T-helper 1 cell treated with Interleukin-12 subunit alpha and Interleukin-12 subunit beta and Interleukin-4 antibody, amounts not matched to agents 30 ng/mL and 1 ng/mL, for 36 hours (primary cell): ENCODE data around the gene MFSD12. TPM values are rescaled to one million over a fixed set of nuclear protein-coding genes. Genes with fewer than 3 reads are reported as not detected.

ENCODE experiments used
- intact Hi-C: fragments of 100-400 bp; cut with micrococcal nuclease; formaldehyde crosslinking; loops from one replicate; pipeline ENCODE4 v1.15.1; 2024
- total RNA-seq: library from RNA; stranded (reverse); gene quantifications from 2 replicates; pipeline ENCODE4 v1.2.3, GENCODE V29; 2022

Gene MFSD12
- total RNA-seq, 1 donor from 2014 or later = 89.0 TPM

GRCh38 chr19:3563709-3564524 lies 6.5 kb upstream of the MFSD12 start:
- intact Hi-C loops = no loop called here

DNA sequence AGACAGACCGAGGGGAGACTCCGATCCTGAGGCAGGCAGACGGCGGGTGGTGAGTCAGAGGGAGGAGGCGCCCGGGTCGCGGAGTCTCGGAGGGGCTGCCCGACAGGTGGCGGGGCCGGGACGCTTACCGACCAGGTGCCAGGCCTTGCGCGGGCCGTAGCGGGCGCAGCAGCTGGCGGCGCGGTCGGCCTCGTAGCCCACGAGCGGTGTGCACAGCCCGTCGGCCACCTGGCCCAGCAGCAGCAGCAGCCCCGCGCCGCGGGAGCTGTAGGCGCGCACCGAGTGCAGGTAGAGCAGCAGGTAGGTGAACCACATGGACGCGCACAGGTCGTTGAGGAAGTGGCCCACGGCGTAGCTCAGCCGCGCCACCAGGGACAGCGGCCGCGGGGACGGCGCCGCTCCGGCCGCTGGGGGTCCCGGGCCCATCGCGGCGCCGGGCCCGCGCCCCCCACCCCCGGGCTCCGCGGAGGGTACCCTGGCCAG lies 367 bp downstream of the MFSD12 start:
- intact Hi-C loops = loop anchor here (1.0 to 5.0 kb wide), 5 partner anchors 15 to 690 kb away; partner anchors contain the start of genes EEF2, FZR1, HMG20B and YJU2

DNA sequence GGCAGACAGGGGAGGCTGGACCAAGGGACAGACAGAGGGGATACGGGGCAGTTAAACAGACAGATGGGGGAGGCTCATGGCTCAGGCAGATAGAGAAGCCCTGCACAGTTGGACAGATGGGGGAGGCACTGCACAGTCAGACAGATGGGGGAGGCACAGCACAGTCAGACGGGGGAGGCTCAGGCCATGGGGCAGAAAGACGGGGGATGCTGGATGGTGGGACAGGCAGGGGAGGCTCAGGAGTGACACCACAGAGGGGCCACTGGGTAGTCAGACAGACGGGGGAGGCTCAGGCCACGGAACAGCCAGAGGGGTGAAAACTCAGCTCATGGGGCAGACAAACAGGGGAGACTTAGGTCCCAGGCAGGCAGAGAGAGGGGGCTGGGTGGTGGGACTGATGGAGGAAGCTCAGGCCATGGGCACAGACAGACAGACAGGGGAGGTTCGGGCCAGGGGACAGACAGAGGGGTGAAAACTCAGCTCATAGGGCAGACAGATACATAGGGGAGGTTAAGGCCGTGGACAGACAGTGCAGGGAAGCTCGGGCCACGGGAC lies 886 bp downstream of the MFSD12 start:
- intact Hi-C loops = loop anchor here (5.0 kb wide), 2 partner anchors 431 to 691 kb away; partner anchors contain the start of genes EEF2 and YJU2

DNA sequence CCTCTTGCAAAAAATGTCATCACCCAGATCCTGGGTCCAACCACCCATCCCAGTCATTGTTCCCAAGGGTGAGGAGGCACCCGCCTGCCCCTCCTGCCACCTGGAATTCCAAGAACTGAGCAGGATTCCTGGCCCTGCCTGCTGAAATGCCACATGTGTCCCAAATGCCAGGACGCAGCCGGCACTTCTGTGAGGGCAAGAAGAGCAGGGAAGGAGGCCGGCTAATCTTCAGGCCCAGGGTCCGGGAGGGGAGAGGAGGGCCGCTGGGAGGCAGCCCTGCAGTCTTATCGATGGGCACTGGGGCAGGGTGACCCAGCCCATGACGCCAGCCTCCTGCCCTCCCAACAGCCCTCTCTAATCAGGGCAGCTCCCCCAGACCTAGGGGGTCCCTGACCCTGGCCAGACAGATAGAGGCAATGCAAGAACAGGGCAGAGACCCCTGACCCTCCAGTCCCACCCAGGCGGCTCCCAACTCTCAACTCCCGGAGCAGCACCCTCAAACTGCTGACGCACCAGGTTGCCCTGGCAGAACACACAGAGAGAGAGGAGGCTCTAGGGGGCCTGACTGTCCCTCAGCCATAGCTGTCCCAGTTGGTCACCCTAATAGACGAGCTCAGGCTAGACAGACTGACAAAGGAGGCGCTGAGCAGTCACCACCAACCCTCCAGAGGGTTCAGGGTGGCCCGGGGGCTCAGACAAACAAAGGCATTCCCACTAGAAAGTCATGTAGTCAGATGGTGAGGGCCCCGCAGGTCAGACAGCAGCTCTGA lies 1.5 kb downstream of the MFSD12 start:
- intact Hi-C loops = loop anchor here (2.0 to 5.0 kb wide), 3 partner anchors 77 to 691 kb away; partner anchors contain the start of genes EEF2 and YJU2

GRCh38 chr19:3554254-3555083 lies 2.9 kb downstream of the MFSD12 start:
- intact Hi-C loops = loop anchor here (2.0 to 5.0 kb wide), 3 partner anchors 76 to 693 kb away; partner anchors contain the start of genes EEF2 and YJU2

GRCh38 chr19:3551792-3552095 lies 5.6 kb downstream of the MFSD12 start:
- intact Hi-C loops = no loop called here

GRCh38 chr19:3550947-3551791 lies 6.2 kb downstream of the MFSD12 start:
- intact Hi-C loops = no loop called here

DNA sequence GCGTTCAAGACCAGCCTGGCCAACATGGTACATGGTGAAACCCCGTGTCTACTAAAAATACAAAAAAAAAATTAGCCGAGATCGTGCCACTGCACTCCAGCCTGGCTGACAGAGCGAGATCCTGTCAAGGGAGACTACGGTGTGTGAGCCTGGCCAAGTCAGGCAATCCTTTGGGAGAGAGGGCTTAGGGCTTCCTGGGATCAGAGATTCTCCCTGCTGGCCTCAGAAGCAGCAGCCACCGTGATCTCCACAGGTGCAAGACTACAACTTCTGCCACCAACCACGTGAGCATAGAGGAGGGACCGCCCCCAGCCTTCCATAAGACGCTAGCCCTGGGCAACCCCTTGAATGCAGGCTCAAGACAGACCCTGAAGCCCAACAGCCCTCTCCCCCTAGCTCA lies 7.6 kb downstream of the MFSD12 start:
- intact Hi-C loops = loop anchor here (5.0 kb wide), 2 partner anchors 32 to 157 kb away; partner anchors contain the start of gene TJP3

- intact Hi-C loops = loop anchor here (5.0 kb wide), 2 partner anchors 34 to 159 kb away; partner anchors contain the start of gene TJP3
Measured at GRCh38 chr19:3548606-3549005, 8.8 kb downstream of the MFSD12 start.

DNA sequence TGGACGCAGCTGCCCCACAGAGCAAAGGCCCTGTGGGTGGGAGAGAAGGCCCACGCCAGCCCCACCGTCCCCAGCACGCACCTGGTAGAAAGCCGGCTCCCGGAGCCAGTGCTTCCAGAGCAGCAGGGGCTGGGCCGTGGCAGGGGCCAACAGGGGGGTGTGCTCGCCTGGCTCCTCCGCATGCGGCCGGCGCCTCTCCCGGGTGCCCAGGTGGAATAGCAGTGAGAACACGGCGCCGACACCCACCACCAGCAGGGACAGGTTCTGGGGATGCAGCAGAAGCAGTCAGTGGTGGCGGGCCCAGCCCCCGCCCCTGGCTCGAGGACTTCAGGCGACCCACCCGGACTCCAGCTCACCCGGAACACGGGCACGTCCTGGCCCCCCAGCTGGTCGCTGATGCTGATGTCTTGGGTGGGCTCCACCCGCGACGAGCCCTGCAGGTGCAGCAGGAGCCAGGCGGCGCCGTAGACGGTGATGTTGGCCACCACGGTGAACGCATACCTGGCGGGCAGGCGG lies 9.6 kb downstream of the MFSD12 start:
- intact Hi-C loops = loop anchor here (5.0 kb wide), 2 partner anchors 34 to 159 kb away; partner anchors contain the start of gene TJP3

- intact Hi-C loops = loop anchor here (5.0 kb wide), 2 partner anchors 35 to 160 kb away; partner anchors contain the start of gene TJP3
Measured at GRCh38 chr19:3547301-3547731, 10.1 kb downstream of the MFSD12 start.

DNA sequence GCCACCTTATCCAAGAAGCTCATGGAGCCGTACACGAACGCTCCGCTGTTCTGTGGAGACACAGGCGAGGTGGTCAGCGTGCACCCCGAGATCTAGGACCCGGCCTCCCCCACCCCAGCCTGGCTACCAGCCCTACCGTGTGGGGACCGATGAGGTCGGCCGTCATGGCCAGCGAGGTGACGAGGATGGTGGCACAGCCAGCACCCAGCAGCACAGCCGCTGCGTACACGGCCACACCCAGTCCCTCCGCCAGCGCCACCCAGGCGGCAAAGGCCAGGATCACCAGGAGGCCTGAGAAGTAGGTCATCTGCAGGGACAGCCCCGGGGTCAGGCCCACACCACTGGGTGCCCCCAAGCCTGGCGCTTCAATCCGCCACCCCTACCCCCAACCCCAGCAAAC lies 11.3 kb downstream of the MFSD12 start:
- intact Hi-C loops = loop anchor here (5.0 kb wide), 2 partner anchors 36 to 161 kb away; partner anchors contain the start of gene TJP3

DNA sequence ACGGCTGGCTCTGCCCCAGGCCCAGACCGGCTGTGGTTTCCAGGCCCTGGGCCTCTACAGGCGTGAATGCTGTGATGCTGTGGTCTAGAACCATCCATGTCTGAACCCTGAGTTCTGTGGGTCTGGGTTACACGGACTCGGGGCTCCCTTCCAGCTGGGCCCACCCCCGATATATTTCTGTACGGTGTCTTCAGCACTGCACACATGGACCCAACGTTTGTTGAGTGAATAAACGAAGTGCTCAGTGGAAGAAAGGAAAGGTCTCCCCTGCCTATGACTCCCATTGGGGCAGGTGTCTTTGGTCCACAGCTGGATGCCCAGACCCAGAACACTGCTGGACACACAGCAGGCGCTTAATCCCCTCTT lies 11.7 kb downstream of the MFSD12 start:
- intact Hi-C loops = loop anchor here (2.0 to 5.0 kb wide), 3 partner anchors 37 to 162 kb away; partner anchors contain the start of gene TJP3

DNA sequence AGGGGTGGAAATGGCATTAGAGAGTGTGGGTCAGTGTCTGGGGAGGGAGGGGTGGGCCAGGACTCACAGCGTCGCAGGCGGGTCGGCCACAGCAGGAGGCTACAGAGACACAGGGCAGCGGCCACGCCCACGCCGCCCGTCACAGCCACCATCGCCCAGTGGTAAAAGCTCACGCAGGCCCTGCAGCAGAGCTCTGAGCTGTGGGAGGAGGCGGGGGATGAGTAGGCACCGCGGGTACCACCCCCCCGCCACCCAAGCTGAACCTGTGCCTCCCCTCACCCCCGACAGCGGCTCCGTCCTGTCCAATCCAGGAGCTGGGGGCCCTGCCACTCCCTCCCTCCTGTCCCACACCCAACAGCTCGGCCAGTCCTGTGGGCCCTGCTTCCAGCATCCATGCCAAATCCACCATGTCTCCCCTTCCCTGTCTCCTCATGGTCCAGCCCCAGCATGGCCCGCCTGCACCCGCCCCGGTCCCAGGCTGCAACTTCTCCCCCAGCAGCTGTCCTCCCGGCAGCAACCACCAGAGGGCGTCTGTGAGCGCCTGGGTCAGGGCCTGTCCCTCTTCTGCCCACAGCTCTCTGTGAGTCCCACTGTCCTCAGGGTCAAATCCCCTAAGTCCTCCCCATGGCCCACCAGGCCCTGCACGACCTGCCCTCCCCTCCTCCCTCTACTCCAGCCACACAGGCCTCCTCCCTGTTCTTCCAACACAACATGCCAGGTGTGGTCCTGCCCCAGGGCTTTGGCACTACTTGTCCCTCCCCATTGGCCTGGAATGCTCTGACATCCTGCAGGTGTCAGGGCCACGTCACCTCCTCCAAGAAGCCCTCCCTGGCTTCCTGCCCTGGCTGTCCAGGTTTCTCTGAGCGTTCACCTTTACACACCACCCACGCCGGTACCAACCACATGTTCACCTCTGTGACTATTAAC lies 12.4 kb downstream of the MFSD12 start:
- intact Hi-C loops = loop anchor here (2.0 to 5.0 kb wide), 3 partner anchors 37 to 162 kb away; partner anchors contain the start of gene TJP3

DNA sequence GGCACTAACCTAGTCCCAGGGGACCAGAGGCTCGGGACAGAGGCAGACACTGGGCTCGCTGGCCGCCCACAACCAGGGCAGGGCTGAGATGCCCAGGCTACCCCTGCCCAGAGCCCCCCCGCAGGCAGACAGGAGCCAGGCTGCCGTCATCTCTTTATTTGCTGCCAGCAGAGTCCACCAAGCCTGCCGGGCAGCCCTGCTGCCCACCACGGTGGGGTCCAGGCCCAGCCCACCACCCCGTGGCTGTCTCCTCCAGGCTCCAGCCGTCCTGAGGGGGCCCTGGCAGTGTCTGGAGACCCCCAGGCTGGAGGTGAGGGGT lies 13.4 kb downstream of the MFSD12 start:
- intact Hi-C loops = loop anchor here (2.0 kb wide), 1 partner anchor 75 kb away; no protein-coding TSS in a partner anchor

DNA sequence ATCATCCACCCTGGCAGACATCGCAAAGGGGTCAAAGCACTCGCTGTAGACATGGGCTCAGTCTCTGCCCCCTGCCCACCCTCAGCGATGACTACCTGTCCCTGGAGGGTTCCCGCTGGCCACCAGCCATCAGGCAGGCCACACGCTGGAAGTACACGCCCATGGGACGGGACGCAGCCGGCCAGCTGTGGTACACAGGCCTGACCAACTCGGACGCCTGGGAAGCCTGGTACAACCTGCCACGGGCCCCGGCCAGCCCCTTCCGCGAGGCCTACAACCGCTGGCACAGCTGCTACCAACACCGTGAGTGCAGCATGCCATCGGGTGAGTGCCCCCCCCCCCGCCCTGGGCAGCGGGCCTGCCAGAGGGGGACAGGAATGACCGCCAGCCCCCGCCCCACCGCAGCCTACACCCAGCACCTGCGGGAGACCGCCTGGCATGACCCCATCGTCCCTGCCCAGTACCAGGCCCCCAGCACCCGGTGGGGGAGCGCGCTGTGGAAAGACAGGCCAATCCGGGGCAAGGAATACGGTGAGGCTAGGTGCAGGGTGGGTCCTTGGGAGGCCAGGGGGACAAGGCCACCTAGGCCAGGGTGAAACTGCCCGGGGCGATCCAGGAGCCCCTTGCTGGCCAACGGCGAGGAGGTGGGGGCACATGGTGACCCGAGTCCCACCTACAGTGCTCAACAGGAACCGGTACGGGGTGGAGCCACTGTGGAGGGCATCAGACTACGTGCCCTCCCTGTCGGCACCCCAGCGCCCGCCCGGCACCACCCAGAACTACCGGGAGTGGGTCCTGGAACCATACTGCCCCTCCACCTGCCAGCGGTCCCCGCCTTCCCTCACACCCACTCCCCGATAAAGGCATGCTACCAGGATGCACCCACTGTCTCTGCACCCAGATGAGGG lies 14.0 kb downstream of the MFSD12 start:
- intact Hi-C loops = loop anchor here (2.0 kb wide), 1 partner anchor 75 kb away; no protein-coding TSS in a partner anchor

- intact Hi-C loops = no loop called here
Measured at GRCh38 chr19:3539756-3540118, 17.6 kb downstream of the MFSD12 start.
